HUES48 (cell line): Measurements from ENCODE around the gene IFRD2.

Experiments used
- H3K27ac ChIP-seq: one replicate; pipeline ENCODE4 v1.7.0; 2013; ENCODE audit warnings: low read depth, low read length, inconsistent platforms
- H3K27me3 ChIP-seq: 2 replicates; pipeline ENCODE4 v1.6.1; 2013; ENCODE audit warnings: mild to moderate bottlenecking, low read length; ENCODE audit not compliant: control insufficient read depth, insufficient read depth
- H3K36me3 ChIP-seq: 2 replicates; pipeline ENCODE4 v1.6.1; 2013; ENCODE audit warnings: low read length; ENCODE audit not compliant: control insufficient read depth, insufficient read depth
- H3K4me1 ChIP-seq: 2 replicates; pipeline ENCODE4 v1.6.1; 2013; ENCODE audit warnings: mild to moderate bottlenecking, low read length; ENCODE audit not compliant: control insufficient read depth, insufficient read depth
- H3K4me3 ChIP-seq: 2 replicates; pipeline ENCODE4 v1.5.1; 2013; ENCODE audit warnings: mild to moderate bottlenecking, low read depth, low read length
- H3K9ac ChIP-seq: 2 replicates; pipeline ENCODE4 v1.6.1; 2013; ENCODE audit warnings: mild to moderate bottlenecking, low read depth, low read length, moderate library complexity
- H3K9me3 ChIP-seq: 2 replicates; pipeline ENCODE4 v1.6.1; 2013; ENCODE audit warnings: low read length; ENCODE audit not compliant: control insufficient read depth, insufficient read depth

The IFRD2 gene

DNA sequence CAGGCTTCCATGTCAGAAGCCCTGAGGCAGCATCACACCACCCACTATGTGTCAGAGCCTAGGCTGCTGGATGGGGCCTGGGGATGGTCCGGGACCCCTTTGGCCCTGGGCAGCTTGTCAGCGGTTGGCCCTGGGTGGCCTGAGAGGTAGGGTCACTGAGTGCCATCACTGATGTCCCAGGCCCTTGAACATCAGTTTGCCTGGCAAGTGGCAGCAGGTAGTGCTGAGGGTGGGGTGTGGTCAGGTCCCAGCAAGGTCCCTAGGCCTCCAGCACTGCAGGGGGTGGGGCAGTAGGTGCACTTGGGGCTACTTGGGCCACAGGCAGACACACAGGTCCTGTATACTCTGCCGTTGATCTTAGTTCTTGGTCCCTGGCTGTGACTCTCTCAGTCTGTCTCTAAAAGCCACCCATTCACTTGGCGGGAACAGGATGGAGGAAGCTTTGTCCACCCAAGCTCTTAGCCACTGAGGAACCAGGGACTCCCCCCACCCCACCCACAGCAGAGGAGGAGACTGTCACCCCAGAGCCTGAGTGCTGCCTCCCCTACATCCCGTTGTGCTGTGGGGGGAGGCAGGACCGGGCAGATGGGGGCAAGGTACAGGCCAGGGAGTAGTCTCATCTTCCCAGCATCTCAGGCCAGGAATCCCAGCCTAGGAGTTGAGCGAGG is 50.4 kb downstream of the IFRD2 start:
- peak overlapping the region; percentile 60 for H3K4me3 ChIP-seq
- no peaks in the 10 kb centered on the region for H3K27me3 ChIP-seq
- H3K36me3 ChIP-seq = peaks cover 4% of the 10 kb centered on the region; the same call in 1 of the 2 replicates
- no peaks in the 10 kb centered on the region for H3K9me3 ChIP-seq
- peaks cover 69% of the 10 kb centered on the region for H3K4me1 ChIP-seq
- peak overlapping the region; percentile 64; the same call in 1 of the 2 replicates for H3K9ac ChIP-seq
- H3K27ac ChIP-seq = peak overlapping the region; percentile 99

DNA sequence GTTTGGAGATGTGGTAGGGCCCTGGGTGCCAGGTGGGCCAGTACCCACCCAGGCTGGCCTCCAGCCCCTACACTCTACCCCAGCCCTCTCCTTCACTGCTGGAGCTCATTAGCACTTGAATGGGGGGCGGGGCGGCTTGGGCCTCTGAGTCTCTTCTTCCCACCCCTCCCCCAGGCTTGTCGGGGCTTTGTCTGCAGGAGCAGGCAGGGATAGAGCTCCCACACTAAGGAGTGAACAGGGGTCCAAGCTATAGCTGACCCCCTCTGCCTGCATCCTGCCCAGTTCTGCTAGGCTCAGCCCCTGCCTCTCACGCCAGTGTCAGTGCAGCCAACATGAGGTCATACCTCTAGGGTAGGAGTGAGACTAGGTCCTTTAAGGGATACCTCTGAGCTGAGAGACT is 51.1 kb downstream of the IFRD2 start:
- peak overlapping the region; percentile 64; the same call in 1 of the 2 replicates for H3K9ac ChIP-seq
- H3K4me1 ChIP-seq = peaks cover 63% of the 10 kb centered on the region
- H3K27me3 ChIP-seq = no peaks in the 10 kb centered on the region
- no peaks in the 10 kb centered on the region for H3K9me3 ChIP-seq
- peaks cover 4% of the 10 kb centered on the region; the same call in 1 of the 2 replicates for H3K36me3 ChIP-seq
- peak overlapping the region; percentile 99 for H3K27ac ChIP-seq
- peak overlapping the region; percentile 60 for H3K4me3 ChIP-seq

DNA sequence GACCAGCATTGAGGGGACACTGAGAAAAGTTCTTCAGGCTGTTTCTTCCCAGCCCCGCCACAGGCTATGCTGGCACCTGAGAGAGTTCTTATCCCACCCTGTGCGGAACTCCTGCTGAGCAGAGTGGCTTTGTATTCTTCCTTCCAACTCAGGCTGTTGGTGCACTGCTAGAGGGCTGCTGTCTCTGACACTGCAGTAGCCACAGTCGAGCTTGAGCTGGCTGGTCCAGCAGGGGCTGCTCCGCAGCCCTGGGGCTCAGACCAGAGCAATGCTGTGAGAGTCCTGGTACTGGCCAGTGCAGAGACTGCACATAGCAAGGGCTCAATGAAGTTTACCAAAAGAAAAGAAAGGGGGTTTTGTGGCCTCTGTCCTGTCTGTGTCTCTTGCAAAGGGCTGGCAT is 52.6 kb downstream of the IFRD2 start:
- Histone ChIP-seq H3K9ac (no peak overlapping the region), H3K4me1 (peaks cover 53% of the 10 kb centered on the region), H3K27ac (peak overlapping the region; percentile 72)

DNA sequence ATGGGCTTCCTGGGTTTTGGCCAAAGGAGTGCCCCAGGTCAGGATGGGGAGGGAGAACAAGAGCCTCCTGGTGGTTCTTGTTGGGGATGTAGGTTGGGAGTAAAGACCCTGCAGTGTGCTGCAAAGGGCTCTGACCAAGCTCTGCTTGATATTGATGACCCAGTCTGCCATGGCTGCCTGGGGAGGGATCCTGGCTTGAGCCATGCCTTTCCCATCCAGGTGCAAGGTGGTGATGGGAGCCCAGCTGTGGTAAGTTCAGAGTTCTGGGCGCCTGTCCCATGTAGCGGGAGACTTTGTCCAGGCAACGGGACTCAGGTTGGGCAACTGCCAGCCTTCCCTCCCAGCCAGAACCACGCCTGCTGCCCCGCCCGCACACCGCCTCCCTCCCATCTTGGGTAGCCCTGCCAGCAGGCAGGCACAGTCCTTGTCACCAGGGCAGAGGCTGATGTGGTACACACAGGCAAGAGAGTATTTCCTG is 53.6 kb downstream of the IFRD2 start:
- Histone ChIP-seq H3K9me3 (no peaks in the 10 kb centered on the region), H3K4me1 (peaks cover 52% of the 10 kb centered on the region), H3K27ac (peak overlapping the region; percentile 72), H3K36me3 (peaks cover 2% of the 10 kb centered on the region; the same call in 1 of the 2 replicates), H3K27me3 (no peaks in the 10 kb centered on the region), H3K4me3 (peak overlapping the region; percentile 91), H3K9ac (no peak overlapping the region)

More for the DNA sequence above, 52.6 kb downstream of the IFRD2 start:
- no peaks in the 10 kb centered on the region for H3K27me3 ChIP-seq
- peaks cover 4% of the 10 kb centered on the region; the same call in 1 of the 2 replicates for H3K36me3 ChIP-seq
- no peak overlapping the region for H3K4me3 ChIP-seq
- H3K9me3 ChIP-seq = no peaks in the 10 kb centered on the region

DNA sequence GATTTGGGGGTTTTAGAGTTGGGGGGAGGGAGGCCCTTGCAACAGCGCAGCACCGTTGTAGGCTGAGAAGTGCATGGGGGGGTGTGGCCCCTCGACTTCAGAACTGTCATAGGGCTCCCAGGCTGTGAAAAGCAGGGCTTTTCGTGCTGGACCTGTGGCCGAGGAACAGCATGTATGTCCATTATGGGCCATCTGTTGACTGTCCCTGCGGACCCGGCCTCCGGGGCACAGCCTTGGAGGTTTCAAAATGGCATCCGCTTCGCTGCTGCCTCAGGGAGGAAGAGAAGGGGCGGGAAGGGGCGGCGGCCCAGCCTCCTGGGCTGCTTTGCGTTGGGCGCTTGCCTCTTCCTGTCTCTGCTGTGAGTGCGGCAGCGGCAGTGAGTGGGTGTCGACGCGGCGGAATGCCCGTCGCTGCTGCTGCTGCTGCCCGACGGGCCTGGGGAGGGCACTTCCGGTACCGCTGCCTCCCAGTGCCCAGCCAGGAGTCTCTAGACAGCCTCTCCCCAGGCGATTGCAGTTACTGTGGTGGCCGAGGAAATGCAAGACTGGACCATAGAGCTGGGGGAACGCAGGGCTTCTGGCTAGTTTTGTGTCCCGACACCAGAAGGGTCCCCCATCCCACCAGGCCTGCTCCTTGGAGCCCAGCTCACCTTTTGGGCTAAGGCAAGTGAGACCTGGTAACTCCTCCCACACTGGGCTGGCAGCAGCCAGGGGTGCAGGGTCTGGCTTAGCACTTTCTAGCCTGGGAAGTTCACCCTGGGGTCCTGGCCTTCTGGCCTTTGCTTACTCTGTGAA is 54.3 kb downstream of the IFRD2 start:
- H3K9ac ChIP-seq = no peak overlapping the region
- H3K27ac ChIP-seq = peak overlapping the region; percentile 72
- no peaks in the 10 kb centered on the region for H3K27me3 ChIP-seq
- no peaks in the 10 kb centered on the region for H3K36me3 ChIP-seq
- H3K9me3 ChIP-seq = no peaks in the 10 kb centered on the region
- peak overlapping the region; percentile 91 for H3K4me3 ChIP-seq
- H3K4me1 ChIP-seq = peaks cover 46% of the 10 kb centered on the region
